Psoas muscle (tissue), 8 donors: ENCODE results near the gene RAPGEF3. TPM values are rescaled to one million over a fixed set of nuclear protein-coding genes. Genes with fewer than 3 reads are reported as not detected.
A peak's percentile ranks its signal among the peaks of the same experiment; 100 is the strongest.

ENCODE experiments used
- ATAC-seq, 4 donors: fragments of 200-7000 bp; cut with Tn5 transposase; one replicate each; pipeline ENCODE4 v1.9.1; 2020; ENCODE audit warnings: moderate library complexity in 3 of 4, mild to moderate bottlenecking in 2 of 4
- DNase-seq, 2 donors: peaks; one replicate each; pipeline ENCODE4 v3.0.0-alpha.2; 2020
- H3K27ac ChIP-seq: fragments of 200-600 bp; one replicate; pipeline ENCODE4 v1.8.0; 2022
- H3K27me3 ChIP-seq, 3 donors: fragments of 200-600 bp in 1 of 3; one replicate each; pipeline versions ENCODE4 v1.6.1 to v1.8.0; 2013 to 2022; ENCODE audit warnings: low read length in 2 of 3, mild to moderate bottlenecking in 2 of 3, moderate library complexity in 1 of 3; ENCODE audit not compliant: insufficient read depth in 3 of 3
- H3K36me3 ChIP-seq, 2 donors: fragments of 200-600 bp in 1 of 2; one replicate each; pipeline versions ENCODE4 v1.6.1 to v1.8.0; 2013 to 2022; ENCODE audit warnings: low read depth in 1 of 2, mild to moderate bottlenecking in 1 of 2, moderate library complexity in 1 of 2; ENCODE audit not compliant: insufficient read depth in 1 of 2
- H3K4me1 ChIP-seq: fragments of 200-600 bp; one replicate; pipeline ENCODE4 v1.8.0; 2022
- H3K4me3 ChIP-seq: fragments of 200-600 bp; one replicate; pipeline ENCODE4 v1.8.0; 2022; ENCODE audit warnings: mild to moderate bottlenecking
- H3K9me3 ChIP-seq: fragments of 200-600 bp; one replicate; pipeline ENCODE4 v1.8.0; 2022
- WGBS, 3 donors: extraction: QIAGEN DNeasy Blood & Tissue Kit; methylation state at CpG; one replicate each; pipeline versions ENCODE4 v1.1.6 to v1.1.7; 2013; 5-methylcytosine and 5-hydroxymethylcytosine counted together
- intact Hi-C, 2 donors: fragments of 100-400 bp; cut with DNase I; formaldehyde crosslinking; loops; one replicate each; pipeline versions ENCODE4 v1.11.0 to v1.14.2; 2022
- polyA plus RNA-seq, 3 donors: library from polyadenylated mRNA; stranded (reverse); fragments of 200-250 nt; gene quantifications; one replicate each; pipeline ENCODE4 v1.2.3, GENCODE V29; 2013
- total RNA-seq, 4 donors: library from RNA; stranded (reverse); fragmentation: NEBNext Ultra II Directional in 2 of 4; extraction: Animal tissue kit (Norgen Biotek cat#: 25700) in 2 of 4; gene quantifications; one replicate each; pipeline versions ENCODE4 v1.2.1 to v1.2.4, GENCODE V29; 2021 to 2023
- TF ChIP-seq, protein P1 (sequence below): fragments of 200-600 bp; IDR thresholded peaks from one replicate; pipeline ENCODE4 v1.8.0; 2022; ENCODE audit warnings: antibody characterized with exemption
- donor health status: healthy with polysubstance abuse.
- donor health status: DM: no; HTN: no; CAD: no; lungs with moderate emphysema.
- donor health status: Bipolar disorder and iron deficiency.
- donor health status: healthy.
- donor health status: DM: yes; HTN: yes; CAD: no.
- donor health status: DM: no; HTN: no; CAD: no.
- donor health status: DM: no; HTN: no; CAD: no.
- donor health status: DM: yes; HTN: yes; CAD: no.

RAPGEF3 gene
- total and polyA plus RNA-seq, 7 donors = 5.1 to 29.9 (median 14.7) TPM

DNA sequence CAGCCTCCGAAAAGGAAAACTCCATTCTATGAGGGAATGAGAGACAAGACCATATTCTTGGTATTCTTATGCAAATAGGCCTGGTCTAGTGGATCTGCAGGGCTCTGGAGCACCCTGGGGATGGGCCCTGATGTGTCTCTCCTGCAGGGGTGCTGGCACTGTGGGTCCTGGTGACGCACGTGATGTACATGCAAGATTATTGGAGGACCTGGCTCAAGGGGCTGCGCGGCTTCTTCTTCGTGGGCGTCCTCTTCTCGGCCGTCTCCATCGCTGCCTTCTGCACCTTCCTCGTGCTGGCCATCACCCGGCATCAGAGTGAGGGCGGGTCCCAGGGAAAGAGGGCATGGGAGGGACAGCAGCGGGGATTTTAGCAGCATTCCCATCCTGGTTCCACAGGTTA is 20.2 kb upstream of the RAPGEF3 start:
- intact Hi-C loops = loop anchor here in 1 of 2 donors (1.0 to 5.0 kb wide), 2 partner anchors 64 to 127 kb away; no protein-coding TSS in a partner anchor

GRCh38 chr12:47777741-47778558 is 19.3 kb upstream of the RAPGEF3 start:
- ATAC-seq = peak in 2 of 4 donors; percentile 10 to 19
- 19 to 38% (median 33%) methylated on average over 9 of the region's 9 CpGs for WGBS, 3 donors
- intact Hi-C loops = loop anchor here in 1 of 2 donors (5.0 kb wide), 1 partner anchor 126 kb away; no protein-coding TSS in a partner anchor
- no peaks in the 10 kb centered on the region for H3K27me3 ChIP-seq
- no peaks in the 10 kb centered on the region for H3K9me3 ChIP-seq
- no peak overlapping the region for H3K4me3 ChIP-seq
- H3K4me1 ChIP-seq = peaks cover 52% of the 10 kb centered on the region
- peak overlapping the region; percentile 56 for H3K27ac ChIP-seq
- DNase-seq = peak; percentile 52 to 67
- peaks cover 0 to 26% of the 10 kb centered on the region in 2 donors for H3K36me3 ChIP-seq
- TF ChIP-seq, protein P1, sequence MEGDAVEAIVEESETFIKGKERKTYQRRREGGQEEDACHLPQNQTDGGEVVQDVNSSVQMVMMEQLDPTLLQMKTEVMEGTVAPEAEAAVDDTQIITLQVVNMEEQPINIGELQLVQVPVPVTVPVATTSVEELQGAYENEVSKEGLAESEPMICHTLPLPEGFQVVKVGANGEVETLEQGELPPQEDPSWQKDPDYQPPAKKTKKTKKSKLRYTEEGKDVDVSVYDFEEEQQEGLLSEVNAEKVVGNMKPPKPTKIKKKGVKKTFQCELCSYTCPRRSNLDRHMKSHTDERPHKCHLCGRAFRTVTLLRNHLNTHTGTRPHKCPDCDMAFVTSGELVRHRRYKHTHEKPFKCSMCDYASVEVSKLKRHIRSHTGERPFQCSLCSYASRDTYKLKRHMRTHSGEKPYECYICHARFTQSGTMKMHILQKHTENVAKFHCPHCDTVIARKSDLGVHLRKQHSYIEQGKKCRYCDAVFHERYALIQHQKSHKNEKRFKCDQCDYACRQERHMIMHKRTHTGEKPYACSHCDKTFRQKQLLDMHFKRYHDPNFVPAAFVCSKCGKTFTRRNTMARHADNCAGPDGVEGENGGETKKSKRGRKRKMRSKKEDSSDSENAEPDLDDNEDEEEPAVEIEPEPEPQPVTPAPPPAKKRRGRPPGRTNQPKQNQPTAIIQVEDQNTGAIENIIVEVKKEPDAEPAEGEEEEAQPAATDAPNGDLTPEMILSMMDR = no peak

More for the DNA sequence above, 20.2 kb upstream of the RAPGEF3 start:
- Histone ChIP-seq H3K36me3 (peaks cover 0 to 35% of the 10 kb centered on the region in 2 donors), H3K4me3 (no peak overlapping the region), H3K4me1 (peaks cover 51% of the 10 kb centered on the region), H3K27ac (no peak overlapping the region), H3K9me3 (no peaks in the 10 kb centered on the region), H3K27me3 (no peaks in the 10 kb centered on the region)
- DNase-seq (peak in 1 of 2 donors; percentile 58), ATAC-seq (peak in 2 of 4 donors; percentile 0 to 3)
- TF ChIP-seq, protein P1 = no peak
- 45 to 50% (median 48%) methylated on average over 14 of the region's 14 CpGs for WGBS, 3 donors

GRCh38 chr12:47777151-47777550 is 18.5 kb upstream of the RAPGEF3 start:
- 47 to 75% (median 60%) methylated on average over 1 of the region's 1 CpG for WGBS, 3 donors
- TF ChIP-seq, protein P1 = no peak
- H3K4me1 ChIP-seq = peaks cover 56% of the 10 kb centered on the region
- H3K36me3 ChIP-seq = peaks cover 0 to 18% of the 10 kb centered on the region in 2 donors
- ATAC-seq = no peak
- intact Hi-C loops = loop anchor here in 1 of 2 donors (5.0 kb wide), 1 partner anchor 125 kb away; no protein-coding TSS in a partner anchor
- H3K9me3 ChIP-seq = no peaks in the 10 kb centered on the region
- no peak overlapping the region for H3K4me3 ChIP-seq
- no peaks in the 10 kb centered on the region for H3K27me3 ChIP-seq
- peak in 1 of 2 donors; percentile 38 for DNase-seq
- H3K27ac ChIP-seq = peak overlapping the region; percentile 56

- TF ChIP-seq, protein P1 = no peak
- WGBS, 3 donors = 70 to 75% (median 70%) methylated on average over 5 of the region's 5 CpGs
- Histone ChIP-seq H3K36me3 (peaks cover 0 to 13% of the 10 kb centered on the region in 2 donors), H3K27ac (peak overlapping the region; percentile 56), H3K9me3 (no peaks in the 10 kb centered on the region), H3K4me1 (peaks cover 56% of the 10 kb centered on the region), H3K4me3 (no peak overlapping the region), H3K27me3 (no peaks in the 10 kb centered on the region)
- intact Hi-C loops = loop anchor here in 1 of 2 donors (5.0 kb wide), 1 partner anchor 124 kb away; no protein-coding TSS in a partner anchor
- ATAC-seq = no peak
- peak in 1 of 2 donors; percentile 44 for DNase-seq
Measured at GRCh38 chr12:47776471-47777143, 17.9 kb upstream of the RAPGEF3 start.
